ENCODE data around the gene ADCY4.

The ADCY4 gene

GRCh38 chr14:24314377-24315193, 20.3 kb downstream of the ADCY4 start:
- no peak for DNase-seq

DNA sequence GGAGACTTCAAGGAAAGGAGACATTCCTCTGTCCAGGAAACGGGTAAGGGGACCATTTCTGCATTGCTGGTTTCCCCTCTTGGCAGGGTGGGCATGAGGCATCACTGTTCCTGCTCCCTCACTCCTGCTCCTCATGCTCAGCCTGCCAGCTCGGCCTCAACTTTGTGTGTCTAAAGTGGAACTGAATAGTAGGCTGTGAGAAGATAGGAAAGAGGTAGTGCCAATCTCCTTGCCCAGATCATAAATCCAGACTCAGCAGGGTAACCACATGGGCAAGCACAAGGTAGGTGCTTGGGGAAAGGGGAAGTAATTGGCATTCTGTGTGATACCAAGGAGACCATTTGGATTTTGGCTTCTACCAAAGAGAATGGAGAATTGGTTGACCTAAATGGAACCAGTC, 21.0 kb downstream of the ADCY4 start:
- no peak for DNase-seq

GRCh38 chr14:24312736-24313507, 21.9 kb downstream of the ADCY4 start:
- no peak for DNase-seq

DNA sequence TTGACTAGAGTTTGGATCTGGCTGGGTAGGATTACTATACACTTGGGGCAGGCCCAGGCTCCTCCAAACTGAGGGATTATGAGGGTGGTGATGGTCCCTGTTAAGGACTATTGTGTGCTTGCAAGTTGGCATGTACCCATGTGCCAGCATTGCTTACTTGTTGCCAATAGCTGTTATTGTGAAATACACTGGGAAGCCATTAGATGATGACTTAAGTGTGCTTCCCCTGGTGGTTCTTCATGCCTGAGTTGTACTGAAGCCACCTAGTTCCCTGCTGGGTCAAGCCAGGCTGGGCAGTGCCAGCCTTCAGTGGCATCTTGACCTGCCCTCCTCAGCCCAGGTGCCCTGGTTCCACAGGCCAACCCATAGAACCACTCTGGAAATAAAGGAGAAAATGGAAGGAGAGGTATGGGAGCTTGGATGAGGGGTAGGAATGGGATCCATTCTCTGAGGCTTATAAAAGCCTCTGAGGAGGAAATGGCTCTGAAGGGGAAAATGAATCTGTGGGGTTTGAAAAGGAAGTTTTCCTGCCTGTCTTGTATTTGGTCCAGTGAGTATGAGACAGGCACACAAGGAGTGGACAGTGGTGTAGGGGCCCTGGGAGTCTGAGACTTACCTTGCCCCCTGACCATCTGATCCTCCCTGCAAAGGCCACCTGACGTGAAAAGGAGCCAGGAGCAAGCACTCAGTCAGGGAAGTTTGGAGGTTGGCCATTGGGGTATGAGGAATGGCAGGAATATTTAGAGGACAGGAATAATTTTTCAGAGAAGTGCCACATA, 22.8 kb downstream of the ADCY4 start:
- DNase-seq: no peak

DNA sequence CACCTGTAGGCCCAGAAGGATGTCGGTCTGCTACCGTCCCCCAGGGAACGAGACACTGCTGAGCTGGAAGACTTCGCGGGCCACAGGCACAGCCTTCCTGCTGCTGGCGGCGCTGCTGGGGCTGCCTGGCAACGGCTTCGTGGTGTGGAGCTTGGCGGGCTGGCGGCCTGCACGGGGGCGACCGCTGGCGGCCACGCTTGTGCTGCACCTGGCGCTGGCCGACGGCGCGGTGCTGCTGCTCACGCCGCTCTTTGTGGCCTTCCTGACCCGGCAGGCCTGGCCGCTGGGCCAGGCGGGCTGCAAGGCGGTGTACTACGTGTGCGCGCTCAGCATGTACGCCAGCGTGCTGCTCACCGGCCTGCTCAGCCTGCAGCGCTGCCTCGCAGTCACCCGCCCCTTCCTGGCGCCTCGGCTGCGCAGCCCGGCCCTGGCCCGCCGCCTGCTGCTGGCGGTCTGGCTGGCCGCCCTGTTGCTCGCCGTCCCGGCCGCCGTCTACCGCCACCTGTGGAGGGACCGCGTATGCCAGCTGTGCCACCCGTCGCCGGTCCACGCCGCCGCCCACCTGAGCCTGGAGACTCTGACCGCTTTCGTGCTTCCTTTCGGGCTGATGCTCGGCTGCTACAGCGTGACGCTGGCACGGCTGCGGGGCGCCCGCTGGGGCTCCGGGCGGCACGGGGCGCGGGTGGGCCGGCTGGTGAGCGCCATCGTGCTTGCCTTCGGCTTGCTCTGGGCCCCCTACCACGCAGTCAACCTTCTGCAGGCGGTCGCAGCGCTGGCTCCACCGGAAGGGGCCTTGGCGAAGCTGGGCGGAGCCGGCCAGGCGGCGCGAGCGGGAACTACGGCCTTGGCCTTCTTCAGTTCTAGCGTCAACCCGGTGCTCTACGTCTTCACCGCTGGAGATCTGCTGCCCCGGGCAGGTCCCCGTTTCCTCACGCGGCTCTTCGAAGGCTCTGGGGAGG, 23.9 kb downstream of the ADCY4 start, which contains the start of gene LTB4R:
TSS of gene LTB4R (plus strand) at position 857 of the 959 bp plus-strand sequence. CDS start 4,150 bp downstream, outside the sequence.
- peak; percentile 65 for DNase-seq

DNA sequence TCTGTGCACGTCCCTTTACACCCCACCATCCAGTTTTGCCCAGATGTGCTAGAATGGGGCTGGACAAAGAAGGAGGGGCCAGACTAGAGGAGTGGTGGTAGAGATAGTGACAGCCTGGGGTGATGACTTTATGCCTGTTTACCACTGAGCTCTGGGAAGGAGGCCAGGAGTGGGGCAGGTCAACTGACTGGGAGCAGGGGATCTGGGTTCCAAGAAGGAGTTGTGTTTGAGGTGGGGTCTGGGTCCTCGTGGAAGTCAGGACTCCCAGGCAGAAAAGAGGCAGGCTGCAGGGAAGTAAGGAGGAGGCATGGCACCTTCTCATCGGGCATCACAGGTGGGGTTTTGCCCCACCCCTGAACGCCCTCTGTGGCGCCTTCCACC, 24.6 kb downstream of the ADCY4 start:
- no peak for DNase-seq

GRCh38 chr14:24309538-24310264, 25.2 kb downstream of the ADCY4 start, which contains the start of gene LTB4R2:
Gene LTB4R2 (plus strand): TSS chr14:24310140. CDS start chr14:24310665, 525 bp downstream.
- no peak for DNase-seq

- no peak for DNase-seq
Observed at GRCh38 chr14:24308342-24309124, 26.3 kb downstream of the ADCY4 start.

- peak; percentile 9 for DNase-seq
Observed at GRCh38 chr14:24307575-24308341, 27.1 kb downstream of the ADCY4 start, which contains the start of gene CIDEB. Gene CIDEB (minus strand): TSS chr14:24307977. CDS start chr14:24307858, 119 bp downstream.

DNA sequence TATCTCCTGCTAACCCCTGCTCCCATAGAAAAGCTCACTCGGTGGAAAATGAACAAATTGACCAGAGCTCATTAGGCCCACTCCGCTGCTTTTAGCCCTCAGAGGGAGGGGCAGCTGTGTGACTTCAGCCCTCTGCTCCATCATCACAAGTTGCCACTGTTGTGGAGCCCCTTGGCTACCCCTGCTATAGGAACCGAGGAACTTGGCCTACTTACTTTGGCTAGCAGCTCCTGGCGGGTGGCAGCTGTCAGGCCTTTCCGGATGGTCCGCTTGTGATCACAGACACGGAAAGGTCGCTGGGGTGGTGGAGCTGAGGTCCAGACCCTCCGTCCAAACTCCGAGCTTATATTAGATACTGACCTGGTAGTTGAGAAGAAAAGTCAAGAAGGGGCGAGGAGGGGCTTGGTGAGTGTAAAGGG, 27.7 kb downstream of the ADCY4 start:
- DNase-seq: no peak

GRCh38 chr14:24304019-24304387, 30.9 kb downstream of the ADCY4 start:
- DNase-seq: no peak

GRCh38 chr14:24300326-24300980, 34.4 kb downstream of the ADCY4 start:
- DNase-seq: no peak

- DNase-seq: peak; percentile 85
Observed at GRCh38 chr14:24299255-24300191, 35.3 kb downstream of the ADCY4 start, which contains the start of the genes DHRS1 and NOP9. Gene DHRS1 (minus strand): TSS chr14:24299780. CDS start chr14:24299106, 674 bp downstream. Gene NOP9 (plus strand): TSS chr14:24299850. CDS start chr14:24299955, 105 bp downstream.

GRCh38 chr14:24298892-24299254, 36.0 kb downstream of the ADCY4 start:
- no peak for DNase-seq

GRCh38 chr14:24297190-24297964, 37.5 kb downstream of the ADCY4 start:
- no peak for DNase-seq

GRCh38 chr14:24296341-24297157, 38.3 kb downstream of the ADCY4 start:
- DNase-seq: peak; percentile 39

All from NCI-H1436 (cell line).